Thoracic aorta (tissue), 2 donors: Measurements from ENCODE around the gene ISOC2. TPM values are rescaled to one million over a fixed set of nuclear protein-coding genes. Genes with fewer than 3 reads are reported as not detected.

ENCODE experiments used
- ATAC-seq: fragments of 150-250 bp; one replicate; pipeline ENCODE4 v1.8.0; 2017; ENCODE audit warnings: low read depth; ENCODE audit not compliant: insufficient number of reproducible peaks, low FRiP score
- DNase-seq: peaks from one replicate; pipeline ENCODE4 v3.0.0-alpha.2; 2020; ENCODE audit warnings: low spot score
- H3K27ac ChIP-seq, 2 donors: fragments of 200-600 bp; sonication (generic); 1 replicate in 1 of 2; 2 replicates in 1 of 2; pipeline ENCODE4 v1.5.1; 2016; ENCODE audit warnings: mild to moderate bottlenecking in 2 of 2, moderate library complexity in 2 of 2
- H3K27me3 ChIP-seq: fragments of 200-600 bp; sonication (generic); replicated peaks from 2 replicates; pipeline ENCODE4 v1.6.0; 2016; ENCODE audit warnings: mild to moderate bottlenecking; ENCODE audit not compliant: insufficient read depth
- H3K36me3 ChIP-seq: fragments of 200-600 bp; sonication (generic); one replicate; pipeline ENCODE4 v1.5.1; 2016
- H3K4me1 ChIP-seq, 2 donors: fragments of 200-600 bp; sonication (generic); 1 replicate in 1 of 2; 2 replicates in 1 of 2; pipeline versions ENCODE4 v1.5.1 to v1.6.0; 2016; ENCODE audit warnings: low read depth in 2 of 2, mild to moderate bottlenecking in 1 of 2; ENCODE audit not compliant: control insufficient read depth in 1 of 2
- H3K4me3 ChIP-seq: fragments of 200-600 bp; sonication (generic); 2 replicates; pipeline ENCODE4 v1.5.1; 2016; ENCODE audit warnings: mild to moderate bottlenecking
- H3K9me3 ChIP-seq: fragments of 200-600 bp; sonication (generic); 2 replicates; pipeline ENCODE4 v1.5.1; 2016
- total RNA-seq, 2 donors: library from RNA; depleted of rRNA; stranded (reverse); fragments of >200 nt; gene quantifications; one replicate each; pipeline versions ENCODE4 v1.1.0 to v1.2.3, GENCODE V29; 2016
- TF ChIP-seq, protein P1 (sequence below): fragments of 200-600 bp; sonication (generic); IDR thresholded peaks from one replicate; pipeline ENCODE4 v1.5.1; 2019; ENCODE audit warnings: antibody characterized with exemption

Gene ISOC2
- total RNA-seq, 2 donors from 2014 or later = 18.8 to 27.4 TPM

DNA sequence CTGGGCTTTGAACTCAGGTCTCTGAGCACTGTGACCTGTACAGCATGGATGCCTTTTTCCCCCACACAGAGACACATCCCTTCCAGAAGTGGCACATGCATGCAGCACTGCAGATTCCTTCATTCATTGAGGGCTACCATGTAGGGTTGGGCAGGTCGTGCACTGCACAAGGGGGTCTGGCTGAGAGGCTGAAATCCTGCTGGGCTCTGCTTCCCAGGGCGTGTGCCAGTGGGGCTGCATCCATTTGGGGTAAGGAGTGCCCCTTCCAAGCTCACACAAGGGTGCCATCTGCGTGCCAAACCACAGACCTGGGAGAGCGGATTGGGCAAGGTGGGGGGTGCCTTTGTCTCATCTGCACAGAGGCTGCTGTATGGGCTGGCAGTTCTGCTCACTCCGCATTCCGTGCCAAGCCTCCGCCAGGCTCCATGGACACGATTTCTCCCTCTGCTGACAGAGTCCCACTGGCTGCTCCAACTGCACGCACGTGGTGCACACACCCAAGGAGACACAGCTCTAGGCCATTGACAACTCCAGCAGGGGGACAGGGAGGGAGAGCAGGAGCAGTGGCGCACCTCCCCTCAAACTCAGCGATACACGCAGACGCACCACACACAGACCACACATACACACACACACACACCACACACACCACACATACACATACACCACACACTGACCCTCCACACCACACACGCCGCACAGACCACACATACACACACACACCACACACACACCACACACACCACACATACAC is 13.8 kb downstream of the ISOC2 start:
- ATAC-seq = no peak
- H3K27me3 ChIP-seq = peaks cover 5% of the 10 kb centered on the region

DNA sequence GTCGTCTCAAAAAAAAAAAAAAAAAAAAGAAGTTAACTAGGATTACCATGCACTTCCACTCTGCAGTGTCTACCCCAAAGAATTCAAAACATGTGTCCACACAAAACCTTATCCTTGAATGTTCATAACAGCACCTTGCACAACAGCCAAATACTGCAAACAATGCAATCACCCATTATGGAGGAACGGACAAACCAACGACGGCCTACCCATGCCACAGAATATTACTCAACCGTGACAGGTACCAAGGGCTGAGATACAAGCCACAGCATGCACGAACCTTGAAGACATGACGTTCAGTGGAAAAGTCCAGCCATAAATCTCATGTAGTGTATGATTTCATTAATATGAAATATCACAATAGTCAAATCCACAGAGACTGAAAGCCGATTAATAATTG is 15.4 kb downstream of the ISOC2 start:
- Histone ChIP-seq H3K4me3 (no peak overlapping the region), H3K9me3 (no peaks in the 10 kb centered on the region), H3K27ac (no peak overlapping the region), H3K27me3 (peaks cover 11% of the 10 kb centered on the region), H3K4me1 (peaks cover 0 to 5% of the 10 kb centered on the region in 2 donors), H3K36me3 (no peaks in the 10 kb centered on the region)
- ATAC-seq (no peak), DNase-seq (no peak)
- TF ChIP-seq, protein P1, sequence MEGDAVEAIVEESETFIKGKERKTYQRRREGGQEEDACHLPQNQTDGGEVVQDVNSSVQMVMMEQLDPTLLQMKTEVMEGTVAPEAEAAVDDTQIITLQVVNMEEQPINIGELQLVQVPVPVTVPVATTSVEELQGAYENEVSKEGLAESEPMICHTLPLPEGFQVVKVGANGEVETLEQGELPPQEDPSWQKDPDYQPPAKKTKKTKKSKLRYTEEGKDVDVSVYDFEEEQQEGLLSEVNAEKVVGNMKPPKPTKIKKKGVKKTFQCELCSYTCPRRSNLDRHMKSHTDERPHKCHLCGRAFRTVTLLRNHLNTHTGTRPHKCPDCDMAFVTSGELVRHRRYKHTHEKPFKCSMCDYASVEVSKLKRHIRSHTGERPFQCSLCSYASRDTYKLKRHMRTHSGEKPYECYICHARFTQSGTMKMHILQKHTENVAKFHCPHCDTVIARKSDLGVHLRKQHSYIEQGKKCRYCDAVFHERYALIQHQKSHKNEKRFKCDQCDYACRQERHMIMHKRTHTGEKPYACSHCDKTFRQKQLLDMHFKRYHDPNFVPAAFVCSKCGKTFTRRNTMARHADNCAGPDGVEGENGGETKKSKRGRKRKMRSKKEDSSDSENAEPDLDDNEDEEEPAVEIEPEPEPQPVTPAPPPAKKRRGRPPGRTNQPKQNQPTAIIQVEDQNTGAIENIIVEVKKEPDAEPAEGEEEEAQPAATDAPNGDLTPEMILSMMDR = no peak

More for the DNA sequence above, 13.8 kb downstream of the ISOC2 start:
- TF ChIP-seq, protein P1 = no peak
- no peak overlapping the region for H3K4me3 ChIP-seq
- no peaks in the 10 kb centered on the region for H3K36me3 ChIP-seq
- no peaks in the 10 kb centered on the region for H3K9me3 ChIP-seq
- no peak overlapping the region for H3K27ac ChIP-seq
- no peak for DNase-seq
- peaks cover 10 to 14% of the 10 kb centered on the region in 2 donors for H3K4me1 ChIP-seq

DNA sequence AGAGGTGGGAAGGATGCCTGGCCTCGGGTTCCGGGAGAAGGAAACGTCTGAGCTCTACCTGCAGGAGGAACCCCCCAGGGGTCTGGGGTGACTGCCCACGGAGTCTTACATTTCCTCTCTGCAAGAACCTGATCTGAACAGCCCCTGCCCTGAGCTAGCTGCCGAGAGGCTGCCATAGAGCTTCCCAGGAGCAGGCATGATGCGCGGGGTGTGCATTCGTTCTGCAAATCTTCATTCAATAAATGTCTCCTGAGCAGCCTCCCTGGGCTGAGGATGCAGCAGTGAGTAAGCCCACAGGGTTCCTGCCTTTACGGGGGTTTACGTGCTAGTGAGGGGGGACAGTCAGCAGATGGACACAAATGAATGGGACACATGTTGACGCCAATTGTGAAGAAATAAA is 16.8 kb downstream of the ISOC2 start:
- H3K36me3 ChIP-seq = no peaks in the 10 kb centered on the region
- DNase-seq (no peak), ATAC-seq (no peak)
- no peaks in the 10 kb centered on the region for H3K9me3 ChIP-seq
- H3K27me3 ChIP-seq = peaks cover 23% of the 10 kb centered on the region
- no peak overlapping the region for H3K27ac ChIP-seq
- TF ChIP-seq, protein P1 = no peak
- H3K4me3 ChIP-seq = no peak overlapping the region
- H3K4me1 ChIP-seq = peaks cover 0 to 10% of the 10 kb centered on the region in 2 donors

DNA sequence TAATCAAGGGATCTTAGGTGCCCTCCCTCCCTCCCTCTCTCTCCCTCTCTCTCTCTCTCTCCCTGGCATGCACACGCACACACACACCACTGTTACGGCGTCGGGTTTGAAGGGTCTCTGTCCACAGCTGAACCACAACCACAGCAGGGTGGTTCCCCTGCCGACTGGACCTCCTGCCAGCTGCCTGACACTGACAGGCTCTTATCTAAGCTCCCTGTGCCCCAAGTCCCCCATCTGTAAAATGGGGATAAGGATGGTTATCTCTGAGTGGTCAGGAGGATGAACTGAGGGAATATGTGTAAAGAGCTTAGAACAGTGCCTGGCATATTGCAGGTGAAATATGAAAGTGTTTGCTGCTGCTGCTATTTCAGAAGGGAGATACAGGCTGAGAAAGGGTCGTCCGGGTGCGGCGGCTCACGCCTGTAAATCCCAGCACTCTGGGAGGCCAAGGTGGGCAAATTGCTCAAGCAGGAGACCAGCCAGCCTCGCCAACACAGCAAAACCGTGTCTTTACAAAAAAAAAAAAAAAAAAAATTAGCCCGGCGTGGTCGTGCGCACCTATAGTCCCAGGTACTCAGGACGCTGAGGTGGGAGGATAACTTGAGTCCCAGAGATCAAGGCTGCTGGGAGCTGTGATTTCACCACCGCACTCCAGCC is 17.5 kb downstream of the ISOC2 start:
- DNase-seq (no peak), ATAC-seq (no peak)
- Histone ChIP-seq H3K4me3 (no peak overlapping the region), H3K4me1 (peaks cover 0 to 10% of the 10 kb centered on the region in 2 donors), H3K27me3 (peaks cover 23% of the 10 kb centered on the region), H3K9me3 (no peaks in the 10 kb centered on the region), H3K36me3 (no peaks in the 10 kb centered on the region), H3K27ac (no peak overlapping the region)
- TF ChIP-seq, protein P1 = no peak

DNA sequence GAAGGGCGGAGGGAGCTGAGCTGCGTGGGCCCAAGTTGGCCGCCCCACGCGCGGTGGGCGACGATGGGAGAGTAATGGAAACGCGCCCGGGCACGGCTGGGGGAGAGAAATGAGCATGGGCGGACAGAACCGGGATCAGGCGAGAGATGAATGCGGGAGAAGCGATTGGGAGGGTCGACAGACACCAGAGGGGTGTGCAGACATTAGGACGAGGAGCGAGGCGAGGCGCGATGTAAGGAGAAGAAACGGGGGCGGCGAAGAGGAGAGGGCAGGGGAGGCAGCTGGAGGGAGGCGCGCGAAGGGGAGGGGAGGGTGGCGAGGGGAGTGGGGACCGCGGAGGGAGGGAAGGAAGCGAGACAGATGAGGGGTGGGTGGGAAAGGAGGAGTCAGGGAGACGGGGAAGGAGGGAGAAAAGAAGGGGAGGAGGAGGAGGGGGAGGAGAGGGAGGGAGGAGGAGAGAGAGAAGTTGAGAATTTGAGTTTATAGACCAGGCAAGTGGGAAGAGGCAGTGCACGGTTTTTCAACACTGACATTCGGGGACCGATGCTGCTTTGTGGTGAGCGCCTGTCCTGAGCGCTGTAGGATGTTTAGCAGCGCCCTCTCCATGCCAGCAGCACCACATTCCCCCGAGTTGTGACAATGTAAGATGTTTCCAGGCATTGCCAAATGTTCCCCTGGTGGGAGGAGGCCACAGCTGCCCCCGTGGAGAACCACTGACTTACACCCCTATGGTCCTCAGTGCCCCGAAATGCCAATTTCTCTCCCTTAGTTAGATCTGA is 18.2 kb downstream of the ISOC2 start, which contains the start of gene SHISA7:
SHISA7 (minus strand) TSS at position 256 of the 779 bp plus-strand sequence. CDS start 437 bp downstream, outside the sequence.
- Histone ChIP-seq H3K27ac (no peak within 1 kb of the TSS), H3K4me3 (no peak within 1 kb of the TSS)
- DNase-seq = no peak

More for the DNA sequence above, 18.2 kb downstream of the ISOC2 start, which contains the start of gene SHISA7:
- H3K36me3 ChIP-seq = no peaks in the 10 kb centered on the region
- ATAC-seq = no peak
- H3K4me1 ChIP-seq = peaks cover 0 to 10% of the 10 kb centered on the region in 2 donors
- H3K9me3 ChIP-seq = no peaks in the 10 kb centered on the region
- H3K27me3 ChIP-seq = peaks cover 23% of the 10 kb centered on the region
- TF ChIP-seq, protein P1 = no peak
